NCI-H2196 (cell line): ENCODE results near the gene MEOX1.
"Not testable (repeated sequence)": the region's sequence is repeated elsewhere in the genome, so short reads cannot be mapped to it uniquely, and the experiment has no call there.

Experiments
- DNase-seq: peaks from one replicate; lab custom pipeline; 2025; ENCODE audit not compliant: unreplicated experiment; lab: John Stamatoyannopoulos, UW

MEOX1 gene

GRCh38 chr17:43661699-43662412 is at the start of gene MEOX1:
Gene MEOX1, minus strand, starts transcription at chr17:43661922. Its CDS starts 388 bp downstream, at chr17:43661534.
- DNase-seq: no peak

- no peak for DNase-seq
These were observed 48.4 kb upstream of the MEOX1 start for GRCh38 chr17:43710101-43710500.

GRCh38 chr17:43709210-43709609 is 47.5 kb upstream of the MEOX1 start:
- DNase-seq: no peak

GRCh38 chr17:43707184-43707583 is 45.5 kb upstream of the MEOX1 start:
- no peak for DNase-seq

- DNase-seq: no peak
These were observed 44.5 kb upstream of the MEOX1 start for GRCh38 chr17:43706235-43706634.

- DNase-seq: no peak
These were observed 41.9 kb upstream of the MEOX1 start for GRCh38 chr17:43703630-43704029.

GRCh38 chr17:43702637-43703036 is 40.9 kb upstream of the MEOX1 start:
- DNase-seq: no peak

- no peak for DNase-seq
These were observed 39.6 kb upstream of the MEOX1 start for GRCh38 chr17:43701318-43701743.

- no peak for DNase-seq
These were observed 37.7 kb upstream of the MEOX1 start for GRCh38 chr17:43699438-43699756.

- DNase-seq: no peak
These were observed 37.1 kb upstream of the MEOX1 start for GRCh38 chr17:43698678-43699437.

GRCh38 chr17:43697937-43698336 is 36.2 kb upstream of the MEOX1 start:
- DNase-seq: no peak

GRCh38 chr17:43696891-43697290 is 35.2 kb upstream of the MEOX1 start:
- DNase-seq: no peak

GRCh38 chr17:43695970-43696865 is 34.5 kb upstream of the MEOX1 start:
- DNase-seq: no peak

GRCh38 chr17:43694081-43694870 is 32.6 kb upstream of the MEOX1 start:
- DNase-seq: peak; percentile 84

GRCh38 chr17:43691317-43691693 is 29.6 kb upstream of the MEOX1 start:
- no peak for DNase-seq

GRCh38 chr17:43690624-43691316 is 29.0 kb upstream of the MEOX1 start:
- no peak for DNase-seq

- DNase-seq: no peak
These were observed 28.1 kb upstream of the MEOX1 start for GRCh38 chr17:43689814-43690213.

GRCh38 chr17:43689131-43689530 is 27.4 kb upstream of the MEOX1 start:
- no peak for DNase-seq

- DNase-seq: not testable (repeated sequence)
These were observed 25.2 kb upstream of the MEOX1 start for GRCh38 chr17:43686957-43687356.

GRCh38 chr17:43683928-43684653 is 22.4 kb upstream of the MEOX1 start:
- DNase-seq: no peak
